Tibial nerve (tissue), 4 donors: ENCODE data around the gene PHACTR1.

Source experiments
- CTCF ChIP-seq, 5 experiments: fragments of 200-600 bp in 3 of 5; fragments of 450-650 bp in 2 of 5; sonication (generic) in 3 of 5; IDR thresholded peaks; one replicate each; pipeline ENCODE4 v1.5.1; 2016 to 2019; ENCODE audit warnings: antibody characterized with exemption in 5 of 5, mild to moderate bottlenecking in 3 of 5, moderate library complexity in 2 of 5
- EP300 ChIP-seq, 2 donors: sonication (generic); formaldehyde crosslinking; IDR thresholded peaks; one replicate each; pipeline ENCODE4 v1.6.1; 2017; ENCODE audit warnings: antibody characterized with exemption in 2 of 2, mild to moderate bottlenecking in 1 of 2

GRCh38 chr6:13328875-13329183 is 612.3 kb downstream of the PHACTR1 start:
- no peak for TF ChIP-seq EP300 (IDR thresholded peaks at IDR 0.05)
- no peak for TF ChIP-seq CTCF (IDR thresholded peaks at IDR 0.05)
